ENCODE data around the gene YPEL1. TPM values are rescaled to one million over a fixed set of nuclear protein-coding genes. Genes with fewer than 3 reads are reported as not detected.

Gene YPEL1
- total and polyA plus RNA-seq, 12 donors = 0.84 to 19.4 (median 3.0) TPM

GRCh38 chr22:21741059-21741458 is 5.5 kb upstream of the YPEL1 start:
- Histone ChIP-seq H3K9me3 (replicated peaks in 1 of 3) (no peaks in the 10 kb centered on the region), H3K4me3 (no peak overlapping the region), H3K27me3 (no peaks in the 10 kb centered on the region), H3K4me1 (replicated peaks in 1 of 2) (peaks cover 0 to 5% of the 10 kb centered on the region in 2 donors), H3K36me3 (replicated peaks in 1 of 2) (no peaks in the 10 kb centered on the region), H3K27ac (no peak overlapping the region)
- no peak for DNase-seq
- WGBS, 4 donors = 85 to 93% (median 88%) methylated on average over 4 to 10 of the region's 10 CpGs
- intact Hi-C loops (cut with DNase I) = no loop called here
- TF ChIP-seq POLR2A (IDR thresholded peaks at IDR 0.05) = no peak

DNA sequence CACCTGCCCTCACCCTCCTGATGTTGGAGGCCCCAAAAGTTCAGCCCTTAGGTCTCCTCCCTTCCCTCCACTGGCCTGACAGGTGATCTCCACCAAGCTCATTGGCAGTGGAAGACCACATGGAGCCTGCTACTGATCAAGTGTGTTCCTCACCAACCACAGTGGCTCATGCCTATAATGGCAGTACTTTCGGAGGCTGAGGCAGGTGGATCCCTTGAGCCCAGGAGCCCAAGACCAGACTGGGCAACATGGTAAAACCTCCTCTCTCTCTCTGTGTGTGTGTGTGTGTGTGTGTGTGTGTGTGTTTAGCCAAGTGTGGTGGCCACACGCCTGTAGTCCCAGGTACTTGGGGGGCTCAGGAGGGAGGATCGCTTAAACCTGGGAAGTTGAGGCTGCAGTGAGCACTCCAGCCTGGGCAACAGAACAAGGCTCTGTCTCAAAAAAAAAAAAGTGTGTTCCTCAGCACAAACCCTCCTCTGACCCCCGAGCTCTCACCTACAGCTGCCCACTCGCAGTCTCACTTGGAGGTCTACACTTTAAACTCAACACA is 4.3 kb upstream of the YPEL1 start:
- DNase-seq = no peak
- intact Hi-C loops (cut with DNase I) = no loop called here
- H3K4me1 ChIP-seq (replicated peaks in 1 of 2) = peaks cover 1 to 5% of the 10 kb centered on the region in 2 donors
- no peaks in the 10 kb centered on the region for H3K9me3 ChIP-seq (replicated peaks in 1 of 3)
- TF ChIP-seq, protein P1, sequence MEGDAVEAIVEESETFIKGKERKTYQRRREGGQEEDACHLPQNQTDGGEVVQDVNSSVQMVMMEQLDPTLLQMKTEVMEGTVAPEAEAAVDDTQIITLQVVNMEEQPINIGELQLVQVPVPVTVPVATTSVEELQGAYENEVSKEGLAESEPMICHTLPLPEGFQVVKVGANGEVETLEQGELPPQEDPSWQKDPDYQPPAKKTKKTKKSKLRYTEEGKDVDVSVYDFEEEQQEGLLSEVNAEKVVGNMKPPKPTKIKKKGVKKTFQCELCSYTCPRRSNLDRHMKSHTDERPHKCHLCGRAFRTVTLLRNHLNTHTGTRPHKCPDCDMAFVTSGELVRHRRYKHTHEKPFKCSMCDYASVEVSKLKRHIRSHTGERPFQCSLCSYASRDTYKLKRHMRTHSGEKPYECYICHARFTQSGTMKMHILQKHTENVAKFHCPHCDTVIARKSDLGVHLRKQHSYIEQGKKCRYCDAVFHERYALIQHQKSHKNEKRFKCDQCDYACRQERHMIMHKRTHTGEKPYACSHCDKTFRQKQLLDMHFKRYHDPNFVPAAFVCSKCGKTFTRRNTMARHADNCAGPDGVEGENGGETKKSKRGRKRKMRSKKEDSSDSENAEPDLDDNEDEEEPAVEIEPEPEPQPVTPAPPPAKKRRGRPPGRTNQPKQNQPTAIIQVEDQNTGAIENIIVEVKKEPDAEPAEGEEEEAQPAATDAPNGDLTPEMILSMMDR (IDR thresholded peaks at IDR 0.05) = no peak
- no peak for TF ChIP-seq POLR2A (IDR thresholded peaks at IDR 0.05)
- 91 to 98% (median 95%) methylated on average over 4 to 5 of the region's 5 CpGs for WGBS, 4 donors
- no peaks in the 10 kb centered on the region for H3K27me3 ChIP-seq
- no peak overlapping the region for H3K27ac ChIP-seq
- H3K36me3 ChIP-seq (replicated peaks in 1 of 2) = no peaks in the 10 kb centered on the region
- no peak overlapping the region for H3K4me3 ChIP-seq

DNA sequence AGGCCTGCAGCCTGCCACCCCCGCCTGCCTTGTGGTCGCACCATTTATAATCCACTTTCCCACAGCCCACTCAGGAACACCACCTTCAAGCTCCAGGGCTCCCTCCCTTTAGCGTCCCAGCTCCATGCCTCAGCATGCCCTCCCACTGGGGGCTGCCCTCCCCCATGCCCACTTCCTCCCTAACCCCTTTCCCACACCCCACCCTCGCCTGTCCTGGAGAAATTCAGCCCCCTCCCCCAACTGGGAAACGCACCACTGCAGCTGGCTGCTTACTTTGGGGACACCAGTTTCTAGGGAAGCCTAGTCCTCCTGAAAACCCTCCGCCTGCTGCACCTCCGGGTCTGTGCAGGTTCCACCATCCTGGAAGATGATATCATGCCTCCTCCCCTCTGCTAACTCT is 3.4 kb upstream of the YPEL1 start:
- H3K4me3 ChIP-seq = no peak overlapping the region
- TF ChIP-seq, protein P1 (IDR thresholded peaks at IDR 0.05) = no peak
- TF ChIP-seq POLR2A (IDR thresholded peaks at IDR 0.05) = no peak
- no peaks in the 10 kb centered on the region for H3K27me3 ChIP-seq
- WGBS, 4 donors = 52 to 59% (median 56%) methylated on average over 7 of the region's 7 CpGs
- H3K27ac ChIP-seq = no peak overlapping the region
- H3K4me1 ChIP-seq (replicated peaks in 1 of 2) = peaks cover 5 to 8% of the 10 kb centered on the region in 2 donors
- no peak for DNase-seq
- intact Hi-C loops (cut with DNase I) = no loop called here
- H3K36me3 ChIP-seq (replicated peaks in 1 of 2) = no peaks in the 10 kb centered on the region
- H3K9me3 ChIP-seq (replicated peaks in 1 of 3) = no peaks in the 10 kb centered on the region

DNA sequence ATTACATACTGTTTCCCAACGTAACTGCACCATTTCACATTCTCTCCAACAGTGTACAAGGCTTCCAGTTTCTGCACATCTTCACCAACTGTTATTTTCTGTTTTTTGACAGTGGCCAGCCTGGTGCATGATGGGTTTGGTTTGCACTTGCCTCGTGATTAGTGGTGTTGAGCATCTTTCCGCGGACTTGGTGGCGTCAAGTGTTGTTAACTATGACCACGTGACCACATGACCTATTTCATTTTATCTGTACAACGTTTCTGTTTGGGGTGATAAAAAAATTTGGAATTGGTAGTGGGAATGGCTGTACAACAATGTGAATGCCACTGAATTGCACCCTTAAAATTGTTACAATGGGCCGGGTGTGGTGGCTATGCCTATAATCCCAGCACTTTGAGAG is 2.5 kb upstream of the YPEL1 start:
- H3K36me3 ChIP-seq (replicated peaks in 1 of 2) = no peaks in the 10 kb centered on the region

More for the DNA sequence above, 2.5 kb upstream of the YPEL1 start:
- no peak overlapping the region for H3K27ac ChIP-seq
- H3K4me1 ChIP-seq (replicated peaks in 1 of 2) = peaks cover 5 to 8% of the 10 kb centered on the region in 2 donors
- intact Hi-C loops (cut with DNase I) = no loop called here
- 78 to 85% (median 82%) methylated on average over 8 of the region's 8 CpGs for WGBS, 4 donors
- H3K9me3 ChIP-seq (replicated peaks in 1 of 3) = no peaks in the 10 kb centered on the region
- no peaks in the 10 kb centered on the region for H3K27me3 ChIP-seq
- no peak overlapping the region for H3K4me3 ChIP-seq
- no peak for DNase-seq
- no peak for TF ChIP-seq POLR2A (IDR thresholded peaks at IDR 0.05)
- TF ChIP-seq, protein P1 (IDR thresholded peaks at IDR 0.05) = no peak
